ENCODE data around the gene LRRFIP1. TPM values are rescaled to one million over a fixed set of nuclear protein-coding genes. Genes with fewer than 3 reads are reported as not detected.
A peak's percentile ranks its signal among the peaks of the same experiment; 100 is the strongest.

LRRFIP1 gene
- total and polyA plus RNA-seq, 9 of the 15 experiments (the other 6 are each of a cell fraction or from before 2014, with no cell fraction given): 13.1 to 45.2 (median 31.3) TPM

- TF ChIP-seq ZNF589 (CRISPR knock-in tag; IDR thresholded peaks at IDR 0.05; ENCODE audit: low read depth) (no peak), HMG20A (CRISPR knock-in tag; conservative IDR thresholded peaks at IDR 0.05) (no peak), ZBTB5 (IDR thresholded peaks at IDR 0.05) (no peak), ZBTB49 (CRISPR knock-in tag; IDR thresholded peaks at IDR 0.05; ENCODE audit: borderline replicate concordance) (no peak), ARID4B (CRISPR knock-in tag; IDR thresholded peaks at IDR 0.05) (0 out of 2 replicates have a peak, but pooled peaks have one; percentile 34), ATF3 (IDR thresholded peaks at IDR 0.05) (no peak), ATF3 (CRISPR knock-in tag; conservative IDR thresholded peaks at IDR 0.05) (no peak), MNT (conservative IDR thresholded peaks at IDR 0.05) (peak; percentile 25 to 52; a peak in 2 of 4 replicates), U2AF2 (optimal IDR thresholded peaks at IDR 0.05; ENCODE audit: low read depth, low read length) (no peak), ZNF584 (CRISPR knock-in tag; IDR thresholded peaks at IDR 0.05; ENCODE audit: low read depth) (no peak), E2F5 (CRISPR knock-in tag; IDR thresholded peaks at IDR 0.05) (no peak), BDP1 (IDR thresholded peaks at IDR 0.05; ENCODE audit: insufficient read depth, insufficient read length) (no peak), BHLHE40 (IDR thresholded peaks at IDR 0.05; ENCODE audit: low read length) (peak; percentile 56), GABPA (tag; conservative IDR thresholded peaks at IDR 0.05; ENCODE audit: low read depth) (peak; percentile 60)
Observed at GRCh38 chr2:237674731-237675276, 47.4 kb downstream of the LRRFIP1 start (continued).

Data from K562 (cell line).